Measurements from ENCODE around the gene KIAA1671.

- TF ChIP-seq CTCF (IDR thresholded peaks at IDR 0.05) = no peak
- TF ChIP-seq POLR2A (IDR thresholded peaks at IDR 0.05) = no peak
These were observed 36.6 kb downstream of the KIAA1671 start for GRCh38 chr22:24989135-24989534.
